Mesothelial cell of epicardium (in vitro differentiated cells): ENCODE data around the gene UCP2. TPM values are rescaled to one million over a fixed set of nuclear protein-coding genes. Genes with fewer than 3 reads are reported as not detected.

Source experiments
- DNase-seq, 2 experiments: peaks; one replicate each; pipeline ENCODE4 v3.0.0; 2021; ENCODE audit warnings: low spot score in 2 of 2; ENCODE audit not compliant: unreplicated experiment in 2 of 2
- H3K27ac Mint-ChIP-seq: 2 replicates; pipeline ENCODE4 v1.8.0; 2021; ENCODE audit warnings: mixed read lengths
- H3K27me3 Mint-ChIP-seq: 2 replicates; pipeline ENCODE4 v1.8.0; 2021; ENCODE audit warnings: low read depth, mixed read lengths
- H3K36me3 Mint-ChIP-seq: 2 replicates; pipeline ENCODE4 v1.8.0; 2021; ENCODE audit warnings: mixed read lengths
- H3K4me1 Mint-ChIP-seq: 2 replicates; pipeline ENCODE4 v1.8.0; 2021; ENCODE audit warnings: mixed read lengths
- H3K4me3 Mint-ChIP-seq: 2 replicates; pipeline ENCODE4 v1.8.0; 2021; ENCODE audit warnings: mild to moderate bottlenecking, moderate library complexity, mixed read lengths
- H3K9me3 Mint-ChIP-seq: 2 replicates; pipeline ENCODE4 v1.8.0; 2021; ENCODE audit warnings: mixed read lengths
- CTCF ChIP-seq: fragments of 200-600 bp; sonication (generic); IDR thresholded peaks from one replicate; pipeline ENCODE4 v1.5.0; 2021; ENCODE audit warnings: antibody characterized with exemption; ENCODE audit not compliant: unreplicated experiment
- total RNA-seq: library from RNA; stranded (reverse); gene quantifications from 3 replicates; pipeline ENCODE4 v1.2.1, GENCODE V29; 2021

The UCP2 gene
- total RNA-seq, 1 donor from 2014 or later: 31.5 TPM

GRCh38 chr11:74022546-74022945 lies 39.9 kb upstream of the UCP2 start:
- Mint-ChIP-seq H3K36me3 (peaks cover 10% of the 10 kb centered on the region), H3K27ac (no peak overlapping the region), H3K27me3 (no peaks in the 10 kb centered on the region), H3K4me1 (no peaks in the 10 kb centered on the region), H3K4me3 (no peak overlapping the region), H3K9me3 (no peaks in the 10 kb centered on the region)
- no peak for DNase-seq
- no peak for TF ChIP-seq CTCF

- Mint-ChIP-seq H3K9me3 (no peaks in the 10 kb centered on the region), H3K4me3 (no peak overlapping the region)
Measured at GRCh38 chr11:74021998-74022397, 39.4 kb upstream of the UCP2 start.

GRCh38 chr11:74020539-74020938 lies 37.9 kb upstream of the UCP2 start:
- Mint-ChIP-seq H3K27me3 (no peaks in the 10 kb centered on the region), H3K4me3 (no peak overlapping the region), H3K36me3 (peaks cover 15% of the 10 kb centered on the region), H3K9me3 (no peaks in the 10 kb centered on the region), H3K4me1 (no peaks in the 10 kb centered on the region), H3K27ac (no peak overlapping the region)
- TF ChIP-seq CTCF: no peak
- no peak for DNase-seq

More at GRCh38 chr11:74021998-74022397, 39.4 kb upstream of the UCP2 start:
- DNase-seq: no peak
- H3K36me3 Mint-ChIP-seq: peaks cover 13% of the 10 kb centered on the region
- no peaks in the 10 kb centered on the region for H3K27me3 Mint-ChIP-seq
- no peak for TF ChIP-seq CTCF
- H3K27ac Mint-ChIP-seq: no peak overlapping the region
- H3K4me1 Mint-ChIP-seq: no peaks in the 10 kb centered on the region

GRCh38 chr11:74019860-74020259 lies 37.2 kb upstream of the UCP2 start:
- Mint-ChIP-seq H3K27me3 (no peaks in the 10 kb centered on the region), H3K4me3 (no peak overlapping the region), H3K4me1 (no peaks in the 10 kb centered on the region), H3K9me3 (no peaks in the 10 kb centered on the region), H3K36me3 (peaks cover 15% of the 10 kb centered on the region), H3K27ac (no peak overlapping the region)
- DNase-seq: no peak
- no peak for TF ChIP-seq CTCF

- TF ChIP-seq CTCF: no peak
- Mint-ChIP-seq H3K36me3 (peaks cover 15% of the 10 kb centered on the region), H3K4me1 (no peaks in the 10 kb centered on the region), H3K4me3 (no peak overlapping the region), H3K27me3 (no peaks in the 10 kb centered on the region), H3K9me3 (no peaks in the 10 kb centered on the region), H3K27ac (no peak overlapping the region)
- DNase-seq: no peak
Measured at GRCh38 chr11:74019104-74019738, 36.6 kb upstream of the UCP2 start.
